Measurements from ENCODE around the gene CCL2. TPM values are rescaled to one million over a fixed set of nuclear protein-coding genes. Genes with fewer than 3 reads are reported as not detected.
A peak's percentile ranks its signal among the peaks of the same experiment; 100 is the strongest.

CCL2 gene
- 0.28 TPM for polyA plus RNA-seq (2013)

DNA sequence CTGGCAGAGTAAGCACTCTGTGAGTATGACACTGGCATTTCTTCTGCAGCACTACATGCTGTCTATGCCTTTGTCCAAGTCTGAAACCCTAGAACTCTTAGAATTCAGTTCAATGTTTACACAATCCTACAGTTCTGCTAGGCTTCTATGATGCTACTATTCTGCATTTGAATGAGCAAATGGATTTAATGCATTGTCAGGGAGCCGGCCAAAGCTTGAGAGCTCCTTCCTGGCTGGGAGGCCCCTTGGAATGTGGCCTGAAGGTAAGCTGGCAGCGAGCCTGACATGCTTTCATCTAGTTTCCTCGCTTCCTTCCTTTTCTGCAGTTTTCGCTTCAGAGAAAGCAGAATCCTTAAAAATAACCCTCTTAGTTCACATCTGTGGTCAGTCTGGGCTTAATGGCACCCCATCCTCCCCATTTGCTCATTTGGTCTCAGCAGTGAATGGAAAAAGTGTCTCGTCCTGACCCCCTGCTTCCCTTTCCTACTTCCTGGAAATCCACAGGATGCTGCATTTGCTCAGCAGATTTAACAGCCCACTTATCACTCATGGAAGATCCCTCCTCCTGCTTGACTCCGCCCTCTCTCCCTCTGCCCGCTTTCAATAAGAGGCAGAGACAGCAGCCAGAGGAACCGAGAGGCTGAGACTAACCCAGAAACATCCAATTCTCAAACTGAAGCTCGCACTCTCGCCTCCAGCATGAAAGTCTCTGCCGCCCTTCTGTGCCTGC, at the start of gene CCL2:
TSS of gene CCL2 (plus strand) at position 635 of the 730 bp plus-strand sequence. CDS start at position 700, 65 bp downstream.
- Histone ChIP-seq H3K4me1 (ENCODE audit: control extremely low read depth in 1 of 4, control insufficient read depth in 4 of 4, insufficient read depth in 4 of 4, low read length in 3 of 4) (peaks cover 3 to 38% (median 31%) of the 10 kb centered on the region in 4 experiments), H3K4me3 (ENCODE audit: control insufficient read depth in 1 of 7, extremely low read depth in 1 of 7, insufficient read depth in 4 of 7, low read depth in 2 of 7, low read length in 6 of 7) (peak within 1 kb of the TSS in 1 of 7 experiments; percentile 59), H3K27me3 (replicated peaks in 2 of 5; ENCODE audit: control insufficient read depth in 4 of 5, insufficient read depth in 5 of 5, low read length in 4 of 5) (peaks cover 0 to under 1% (median 0%) of the 10 kb centered on the region in 5 experiments), H3K27ac (ENCODE audit: insufficient read depth in 1 of 2, low read depth in 1 of 2, low read length in 2 of 2, poor library complexity in 1 of 2, severe bottlenecking in 2 of 2) (no peak within 1 kb of the TSS), H3K9me3 (ENCODE audit: control extremely low read depth in 1 of 5, control insufficient read depth in 4 of 5, insufficient read depth in 2 of 5, low read depth in 1 of 5, low read length in 4 of 5) (no peaks in the 10 kb centered on the region), H3K36me3 (ENCODE audit: control insufficient read depth in 4 of 4, insufficient read depth in 4 of 4, low read length in 3 of 4) (no peaks in the 10 kb centered on the region)
- under 1% methylated on average over 10 of the region's 11 CpGs for WGBS (ENCODE audit: insufficient coverage)
- peak; percentile 22 to 40 (median 38) for DNase-seq
- ChIA-PET POLR2A (no interaction called here), CTCF (interaction anchor here (1.5 to 3.5 kb wide), 3 partner anchors 12 to 107 kb away, joined by 5 to 21 read pairs (median 7); partner anchors contain the start of gene CCL1)

DNA sequence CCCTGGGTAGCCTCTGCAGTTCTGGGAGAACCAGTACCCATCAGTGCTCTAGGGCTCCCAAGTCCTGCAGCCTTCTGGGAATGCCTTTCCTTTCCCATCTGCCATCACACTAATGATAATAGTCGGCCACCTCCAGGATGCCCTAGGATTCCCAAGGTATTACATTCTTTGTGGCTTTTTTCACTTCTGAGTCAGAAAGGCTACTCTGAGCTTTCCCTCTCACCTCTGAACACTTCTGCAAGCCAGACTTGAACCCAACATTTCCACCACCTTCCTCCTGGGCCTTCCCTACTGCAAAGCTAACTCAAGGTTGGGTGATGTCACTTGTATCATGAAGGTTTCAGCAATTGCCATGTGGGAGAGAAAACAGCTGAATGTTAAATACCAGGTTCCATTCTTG, 49.7 kb upstream of the CCL2 start:
- Histone ChIP-seq H3K27me3 (replicated peaks in 2 of 5; ENCODE audit: control insufficient read depth in 4 of 5, insufficient read depth in 5 of 5, low read length in 4 of 5) (peaks cover 0 to 13% (median 0%) of the 10 kb centered on the region in 5 experiments), H3K4me3 (ENCODE audit: control insufficient read depth in 1 of 7, extremely low read depth in 1 of 7, insufficient read depth in 4 of 7, low read depth in 2 of 7, low read length in 6 of 7) (no peak overlapping the region), H3K9me3 (ENCODE audit: control extremely low read depth in 1 of 5, control insufficient read depth in 4 of 5, insufficient read depth in 2 of 5, low read depth in 1 of 5, low read length in 4 of 5) (peaks cover 0 to 8% (median 0%) of the 10 kb centered on the region in 5 experiments), H3K36me3 (ENCODE audit: control insufficient read depth in 4 of 4, insufficient read depth in 4 of 4, low read length in 3 of 4) (no peaks in the 10 kb centered on the region), H3K4me1 (ENCODE audit: control extremely low read depth in 1 of 4, control insufficient read depth in 4 of 4, insufficient read depth in 4 of 4, low read length in 3 of 4) (no peaks in the 10 kb centered on the region), H3K27ac (ENCODE audit: insufficient read depth in 1 of 2, low read depth in 1 of 2, low read length in 2 of 2, poor library complexity in 1 of 2, severe bottlenecking in 2 of 2) (no peak overlapping the region)
- POLR2A ChIA-PET, result no interaction called here
- DNase-seq, result no peak
- CTCF ChIA-PET, result interaction anchor here (0.9 to 8.8 kb wide), 4 partner anchors 18 to 154 kb away, joined by 3 to 318 read pairs (median 4); partner anchors contain the start of genes CCL1 and CCL13
- WGBS (ENCODE audit: insufficient coverage), result 89% methylated on average over 1 of the region's 1 CpG

DNA sequence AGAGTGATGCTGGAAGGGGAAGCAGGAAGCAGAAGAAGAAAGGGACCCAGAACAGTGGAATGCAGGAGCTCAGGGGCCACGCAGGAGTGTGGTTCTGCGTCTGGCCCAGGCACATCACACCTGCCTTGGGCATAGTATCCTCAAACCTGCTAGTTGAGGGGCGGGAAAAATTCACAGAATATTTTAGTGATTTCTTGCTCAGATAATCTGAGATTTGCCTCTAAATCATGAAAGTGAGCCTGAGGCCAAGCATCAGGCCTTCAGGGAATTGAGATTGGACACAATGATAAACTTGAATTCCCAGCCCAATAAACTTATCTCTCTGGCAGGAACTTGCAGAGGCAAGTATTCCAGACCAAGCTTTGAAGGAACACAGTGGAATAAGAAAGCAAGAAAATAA, 48.5 kb upstream of the CCL2 start:
- no peaks in the 10 kb centered on the region for H3K36me3 ChIP-seq (ENCODE audit: control insufficient read depth in 4 of 4, insufficient read depth in 4 of 4, low read length in 3 of 4)
- DNase-seq, result no peak
- POLR2A ChIA-PET, result no interaction called here

DNA sequence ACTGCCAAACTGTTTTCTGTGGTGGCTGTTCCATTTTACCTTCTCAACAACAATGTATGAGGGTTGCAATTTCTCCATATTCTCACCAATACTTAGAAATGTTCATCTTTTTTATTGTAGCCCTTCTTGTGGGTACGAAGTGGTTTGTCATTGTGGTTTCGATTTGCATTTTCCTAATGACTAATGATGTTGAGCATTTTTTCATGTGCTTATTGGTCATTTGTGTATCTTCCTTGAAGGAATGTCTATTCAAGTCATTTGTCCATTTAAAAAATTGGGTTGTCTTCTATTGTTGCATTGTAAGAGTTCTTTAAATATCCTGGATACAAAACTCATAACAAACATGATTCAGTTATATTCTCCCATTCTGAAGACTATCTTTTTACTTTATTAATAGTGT, 47.5 kb upstream of the CCL2 start:
- Histone ChIP-seq H3K4me3 (ENCODE audit: control insufficient read depth in 1 of 7, extremely low read depth in 1 of 7, insufficient read depth in 4 of 7, low read depth in 2 of 7, low read length in 6 of 7) (no peak overlapping the region), H3K36me3 (ENCODE audit: control insufficient read depth in 4 of 4, insufficient read depth in 4 of 4, low read length in 3 of 4) (no peaks in the 10 kb centered on the region), H3K9me3 (ENCODE audit: control extremely low read depth in 1 of 5, control insufficient read depth in 4 of 5, insufficient read depth in 2 of 5, low read depth in 1 of 5, low read length in 4 of 5) (peaks cover 0 to 8% (median 0%) of the 10 kb centered on the region in 5 experiments), H3K4me1 (ENCODE audit: control extremely low read depth in 1 of 4, control insufficient read depth in 4 of 4, insufficient read depth in 4 of 4, low read length in 3 of 4) (no peaks in the 10 kb centered on the region), H3K27ac (ENCODE audit: insufficient read depth in 1 of 2, low read depth in 1 of 2, low read length in 2 of 2, poor library complexity in 1 of 2, severe bottlenecking in 2 of 2) (no peak overlapping the region), H3K27me3 (replicated peaks in 2 of 5; ENCODE audit: control insufficient read depth in 4 of 5, insufficient read depth in 5 of 5, low read length in 4 of 5) (peaks cover 0 to 7% (median 0%) of the 10 kb centered on the region in 5 experiments)
- CTCF ChIA-PET, result no interaction called here
- POLR2A ChIA-PET, result no interaction called here
- WGBS (ENCODE audit: insufficient coverage), result 100% methylated on average over 2 of the region's 2 CpGs
- DNase-seq, result peak in 2 of 3 donors; percentile 18 to 26

More for the DNA sequence above, 48.5 kb upstream of the CCL2 start:
- Histone ChIP-seq H3K4me1 (ENCODE audit: control extremely low read depth in 1 of 4, control insufficient read depth in 4 of 4, insufficient read depth in 4 of 4, low read length in 3 of 4) (no peaks in the 10 kb centered on the region), H3K9me3 (ENCODE audit: control extremely low read depth in 1 of 5, control insufficient read depth in 4 of 5, insufficient read depth in 2 of 5, low read depth in 1 of 5, low read length in 4 of 5) (peaks cover 0 to 8% (median 0%) of the 10 kb centered on the region in 5 experiments), H3K27me3 (replicated peaks in 2 of 5; ENCODE audit: control insufficient read depth in 4 of 5, insufficient read depth in 5 of 5, low read length in 4 of 5) (peaks cover 0 to 10% (median 0%) of the 10 kb centered on the region in 5 experiments), H3K27ac (ENCODE audit: insufficient read depth in 1 of 2, low read depth in 1 of 2, low read length in 2 of 2, poor library complexity in 1 of 2, severe bottlenecking in 2 of 2) (no peak overlapping the region), H3K4me3 (ENCODE audit: control insufficient read depth in 1 of 7, extremely low read depth in 1 of 7, insufficient read depth in 4 of 7, low read depth in 2 of 7, low read length in 6 of 7) (no peak overlapping the region)
- CTCF ChIA-PET, result interaction anchor here (8.8 kb wide), 1 partner anchor 153 kb away, joined by 318 read pairs; the partner anchor contains the start of genes CCL1 and CCL13
- WGBS (ENCODE audit: insufficient coverage), result 93% methylated on average over 3 of the region's 3 CpGs

DNA sequence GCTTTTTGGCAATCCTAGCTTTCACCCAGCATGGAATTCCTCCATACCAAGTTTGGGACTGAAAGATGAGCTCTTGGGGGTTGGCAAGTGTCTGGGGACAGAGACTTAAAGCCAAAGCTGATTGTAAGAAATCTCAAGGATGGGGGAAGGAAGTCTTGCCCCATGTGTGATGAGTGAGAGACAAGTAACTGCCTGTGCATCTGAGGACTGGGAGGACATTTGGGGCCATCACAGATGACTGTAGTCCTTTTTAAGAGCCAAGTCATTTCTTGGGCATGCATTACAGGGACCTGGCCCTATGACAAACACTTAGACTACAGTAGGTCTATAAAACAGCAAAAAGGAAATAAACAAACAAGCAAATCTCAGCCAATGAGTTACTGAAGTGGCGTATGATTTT, 36.3 kb upstream of the CCL2 start:
- H3K4me1 ChIP-seq (ENCODE audit: control extremely low read depth in 1 of 4, control insufficient read depth in 4 of 4, insufficient read depth in 4 of 4, low read length in 3 of 4), result peaks cover 0 to 5% (median 1%) of the 10 kb centered on the region in 4 experiments
- WGBS (ENCODE audit: insufficient coverage), result 88% methylated on average over 1 of the region's 1 CpG

DNA sequence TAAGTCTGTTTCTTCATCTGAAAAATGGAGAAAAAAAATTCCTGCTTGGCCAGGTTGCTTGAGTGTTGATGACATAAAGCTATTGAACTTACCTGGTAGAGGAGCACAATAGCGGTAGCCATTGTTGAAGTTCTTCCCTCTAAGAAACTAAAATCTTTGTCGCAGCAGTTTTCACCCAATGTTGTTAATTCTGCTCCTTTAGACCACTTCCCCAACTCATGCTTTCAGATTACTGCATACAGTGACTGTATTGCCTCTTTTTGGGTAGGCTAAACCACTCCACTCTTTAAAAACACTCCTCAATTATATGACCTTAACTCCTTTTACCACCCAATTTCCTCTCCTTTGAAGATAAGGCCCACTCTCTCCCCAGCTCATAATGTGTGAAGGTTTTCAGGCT, 35.7 kb upstream of the CCL2 start:
- no peak for DNase-seq
- POLR2A ChIA-PET, result no interaction called here
- H3K4me3 ChIP-seq (ENCODE audit: control insufficient read depth in 1 of 7, extremely low read depth in 1 of 7, insufficient read depth in 4 of 7, low read depth in 2 of 7, low read length in 6 of 7), result no peak overlapping the region
- CTCF ChIA-PET, result interaction anchor here (1.1 to 1.5 kb wide), 2 partner anchors 13 to 23 kb away, joined by 3 read pairs; no protein-coding TSS in a partner anchor
- no peak overlapping the region for H3K27ac ChIP-seq (ENCODE audit: insufficient read depth in 1 of 2, low read depth in 1 of 2, low read length in 2 of 2, poor library complexity in 1 of 2, severe bottlenecking in 2 of 2)
- peaks cover 0 to 5% (median 1%) of the 10 kb centered on the region in 4 experiments for H3K4me1 ChIP-seq (ENCODE audit: control extremely low read depth in 1 of 4, control insufficient read depth in 4 of 4, insufficient read depth in 4 of 4, low read length in 3 of 4)
- no peaks in the 10 kb centered on the region for H3K27me3 ChIP-seq (replicated peaks in 2 of 5; ENCODE audit: control insufficient read depth in 4 of 5, insufficient read depth in 5 of 5, low read length in 4 of 5)
- 92% methylated on average over 2 of the region's 2 CpGs for WGBS (ENCODE audit: insufficient coverage)
- H3K9me3 ChIP-seq (ENCODE audit: control extremely low read depth in 1 of 5, control insufficient read depth in 4 of 5, insufficient read depth in 2 of 5, low read depth in 1 of 5, low read length in 4 of 5), result peaks cover 0 to 3% (median 2%) of the 10 kb centered on the region in 5 experiments
- H3K36me3 ChIP-seq (ENCODE audit: control insufficient read depth in 4 of 4, insufficient read depth in 4 of 4, low read length in 3 of 4), result no peaks in the 10 kb centered on the region

More for the DNA sequence above, 36.3 kb upstream of the CCL2 start:
- Histone ChIP-seq H3K36me3 (ENCODE audit: control insufficient read depth in 4 of 4, insufficient read depth in 4 of 4, low read length in 3 of 4) (no peaks in the 10 kb centered on the region), H3K27me3 (replicated peaks in 2 of 5; ENCODE audit: control insufficient read depth in 4 of 5, insufficient read depth in 5 of 5, low read length in 4 of 5) (no peaks in the 10 kb centered on the region), H3K9me3 (ENCODE audit: control extremely low read depth in 1 of 5, control insufficient read depth in 4 of 5, insufficient read depth in 2 of 5, low read depth in 1 of 5, low read length in 4 of 5) (peaks cover 0 to 3% (median 2%) of the 10 kb centered on the region in 5 experiments), H3K4me3 (ENCODE audit: control insufficient read depth in 1 of 7, extremely low read depth in 1 of 7, insufficient read depth in 4 of 7, low read depth in 2 of 7, low read length in 6 of 7) (no peak overlapping the region), H3K27ac (ENCODE audit: insufficient read depth in 1 of 2, low read depth in 1 of 2, low read length in 2 of 2, poor library complexity in 1 of 2, severe bottlenecking in 2 of 2) (no peak overlapping the region)
- no peak for DNase-seq
- CTCF ChIA-PET, result no interaction called here
- POLR2A ChIA-PET, result no interaction called here
